ENCODE measurements around the gene OR2V2.
A peak's percentile ranks its signal among the peaks of the same experiment; 100 is the strongest.
"Not testable (repeated sequence)": the region's sequence is repeated elsewhere in the genome, so short reads cannot be mapped to it uniquely, and the experiment has no call there.

OR2V2 gene

DNA sequence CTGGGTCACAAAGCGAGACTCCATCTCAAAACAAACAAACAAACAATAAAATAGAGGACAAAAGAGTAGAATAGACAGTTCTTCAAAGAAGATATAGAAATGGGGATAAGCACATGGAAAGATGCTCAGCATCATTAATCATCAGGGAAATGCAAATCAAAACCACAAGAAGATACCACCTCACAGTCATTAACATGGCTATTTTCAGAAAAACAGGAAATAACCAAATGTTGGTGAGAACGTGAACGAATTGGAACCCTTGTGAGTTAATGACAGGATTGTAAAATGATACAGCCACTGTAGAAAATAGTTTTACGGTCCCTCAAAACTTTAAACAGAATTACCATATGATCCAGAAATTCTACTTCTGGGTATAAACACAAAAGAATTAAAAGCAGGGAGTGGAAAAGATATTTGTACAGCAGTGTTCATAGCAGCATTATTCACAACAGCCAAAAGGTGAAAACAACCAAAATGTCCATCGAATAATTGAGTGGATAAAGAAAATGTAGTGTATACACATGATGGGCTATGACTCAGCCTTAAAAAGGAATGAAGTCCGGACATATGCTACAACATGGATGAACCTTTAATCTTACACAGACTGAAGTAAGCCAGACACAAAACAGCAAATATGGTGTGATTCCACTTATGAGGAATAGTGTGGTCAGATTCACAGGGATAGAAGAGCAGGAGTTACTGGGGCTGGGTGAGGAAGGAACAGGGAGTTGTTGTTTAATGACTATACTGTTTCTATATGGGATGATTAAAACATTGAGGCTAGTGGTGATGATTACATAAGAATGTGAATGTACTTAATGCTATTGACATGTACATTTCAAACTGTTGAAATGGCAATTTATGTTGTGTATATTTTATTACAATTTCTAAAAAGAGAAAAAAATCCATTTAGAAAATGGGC is 19.7 kb downstream of the OR2V2 start:
- Mint-ChIP-seq H3K4me1 (ENCODE audit: low read depth) (peaks cover 41% of the 10 kb centered on the region), H3K9me3 (no peaks in the 10 kb centered on the region), H3K4me3 (no peak overlapping the region), H3K27ac (no peak overlapping the region), H3K36me3 (ENCODE audit: low read depth) (peaks cover 2% of the 10 kb centered on the region), H3K27me3 (ENCODE audit: low read depth) (peaks cover 69% of the 10 kb centered on the region)

DNA sequence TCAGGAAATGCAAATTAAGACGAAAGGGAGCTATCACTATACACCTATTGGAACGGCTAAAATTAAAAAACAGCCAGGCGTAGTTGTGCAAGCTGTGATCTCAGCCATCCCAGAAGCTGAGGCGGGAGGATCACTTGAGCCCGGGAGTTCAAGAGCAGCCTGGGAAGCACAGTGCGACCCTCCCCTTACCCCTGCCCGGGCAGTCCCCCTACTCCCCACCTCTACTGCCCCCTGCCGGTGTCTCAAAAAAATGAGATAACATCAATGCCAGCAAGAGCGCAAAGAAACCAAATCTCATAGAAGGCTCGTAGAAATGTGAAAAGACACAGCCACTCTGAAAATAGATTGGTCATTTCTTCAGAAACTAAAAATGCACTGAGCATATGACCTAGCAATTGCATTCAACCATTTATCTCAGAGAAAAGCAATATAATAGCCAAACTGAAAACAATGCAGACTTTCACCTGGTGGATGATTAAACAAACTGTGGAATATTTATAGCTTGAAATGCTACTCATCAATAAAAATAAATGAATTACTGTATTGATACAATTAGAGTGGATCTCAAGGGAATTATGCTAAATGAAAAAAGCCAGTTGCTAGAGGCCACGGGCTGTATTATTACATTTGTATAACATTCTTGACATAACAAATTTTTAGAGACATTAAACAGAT is 20.6 kb downstream of the OR2V2 start:
- no peak overlapping the region for H3K27ac Mint-ChIP-seq
- H3K4me1 Mint-ChIP-seq (ENCODE audit: low read depth), result peaks cover 44% of the 10 kb centered on the region
- no peaks in the 10 kb centered on the region for H3K9me3 Mint-ChIP-seq
- no peak overlapping the region for H3K4me3 Mint-ChIP-seq
- peaks cover 2% of the 10 kb centered on the region for H3K36me3 Mint-ChIP-seq (ENCODE audit: low read depth)
- H3K27me3 Mint-ChIP-seq (ENCODE audit: low read depth), result peaks cover 71% of the 10 kb centered on the region

DNA sequence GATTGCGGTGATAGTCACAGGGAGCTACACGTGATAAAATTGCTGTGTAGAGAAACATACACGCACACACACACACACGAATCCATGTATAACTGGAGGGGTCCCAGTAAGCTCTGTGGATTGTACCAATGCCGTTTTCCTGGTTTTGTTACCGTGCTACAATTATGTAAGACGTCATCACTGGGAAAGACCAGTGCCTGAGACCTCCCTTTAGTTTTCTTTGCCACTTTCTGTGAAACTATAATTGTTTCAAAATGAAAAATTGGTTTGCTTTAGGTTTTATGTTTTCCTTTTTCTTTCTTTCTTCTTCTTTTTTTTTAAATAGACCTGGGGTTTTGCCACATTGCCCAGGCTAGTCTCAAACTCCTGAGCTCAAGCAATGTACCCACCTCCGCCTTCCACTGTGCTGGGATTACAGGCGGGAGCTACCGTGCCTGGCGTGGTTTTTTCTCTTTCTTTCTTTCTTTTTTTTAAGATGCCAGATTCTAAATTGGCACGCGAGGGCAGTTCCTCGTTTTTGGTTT is 21.3 kb downstream of the OR2V2 start:
- peaks cover 52% of the 10 kb centered on the region for H3K4me1 Mint-ChIP-seq (ENCODE audit: low read depth)
- H3K4me3 Mint-ChIP-seq, result peak overlapping the region; percentile 45
- H3K27me3 Mint-ChIP-seq (ENCODE audit: low read depth), result peaks cover 74% of the 10 kb centered on the region
- H3K9me3 Mint-ChIP-seq, result no peaks in the 10 kb centered on the region
- H3K27ac Mint-ChIP-seq, result peak overlapping the region; percentile 34
- peaks cover 2% of the 10 kb centered on the region for H3K36me3 Mint-ChIP-seq (ENCODE audit: low read depth)

DNA sequence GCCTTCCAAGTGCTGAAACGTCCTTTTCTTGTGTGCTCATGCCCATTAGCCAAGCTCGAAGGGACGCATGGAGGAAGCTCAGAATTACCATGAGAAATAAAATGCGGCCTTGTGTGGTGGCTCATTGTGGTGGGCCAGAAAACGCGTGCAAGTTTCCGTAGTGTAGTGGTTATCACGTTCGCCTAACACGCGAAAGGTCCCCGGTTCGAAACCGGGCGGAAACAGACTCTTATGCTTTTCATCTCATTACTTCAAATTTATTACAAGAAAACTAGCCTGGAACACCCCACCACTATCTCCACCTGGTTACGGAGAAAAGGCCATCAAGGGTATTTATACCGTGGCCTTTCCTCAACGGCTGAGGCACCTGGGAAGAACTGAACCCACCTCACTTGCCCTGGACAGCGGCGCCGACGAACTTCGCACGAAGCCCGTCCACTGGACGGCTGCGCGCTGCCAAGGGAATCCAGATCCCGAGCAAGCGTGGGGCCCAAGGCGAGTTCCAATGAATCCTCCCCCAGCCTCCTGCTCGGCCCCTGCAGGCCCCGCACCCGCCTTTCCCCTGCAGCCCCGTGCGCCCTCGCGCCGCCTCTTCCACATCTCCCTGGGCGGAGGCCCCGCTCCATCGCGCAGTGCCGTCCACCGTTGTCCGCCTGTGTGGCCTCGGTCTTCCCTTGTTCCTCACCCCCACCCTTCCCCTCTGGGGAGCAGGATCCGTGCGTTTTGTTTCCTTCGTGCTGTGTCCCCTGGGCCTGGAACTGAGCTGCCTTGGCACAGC is 22.3 kb downstream of the OR2V2 start:
- peak overlapping the region; percentile 70 for H3K27ac Mint-ChIP-seq
- H3K4me3 Mint-ChIP-seq, result peak overlapping the region; percentile 72
- H3K9me3 Mint-ChIP-seq; H3K36me3 Mint-ChIP-seq (ENCODE audit: low read depth): not testable (repeated sequence)
- peaks cover 76% of the 10 kb centered on the region for H3K27me3 Mint-ChIP-seq (ENCODE audit: low read depth)
- peaks cover 51% of the 10 kb centered on the region for H3K4me1 Mint-ChIP-seq (ENCODE audit: low read depth)

DNA sequence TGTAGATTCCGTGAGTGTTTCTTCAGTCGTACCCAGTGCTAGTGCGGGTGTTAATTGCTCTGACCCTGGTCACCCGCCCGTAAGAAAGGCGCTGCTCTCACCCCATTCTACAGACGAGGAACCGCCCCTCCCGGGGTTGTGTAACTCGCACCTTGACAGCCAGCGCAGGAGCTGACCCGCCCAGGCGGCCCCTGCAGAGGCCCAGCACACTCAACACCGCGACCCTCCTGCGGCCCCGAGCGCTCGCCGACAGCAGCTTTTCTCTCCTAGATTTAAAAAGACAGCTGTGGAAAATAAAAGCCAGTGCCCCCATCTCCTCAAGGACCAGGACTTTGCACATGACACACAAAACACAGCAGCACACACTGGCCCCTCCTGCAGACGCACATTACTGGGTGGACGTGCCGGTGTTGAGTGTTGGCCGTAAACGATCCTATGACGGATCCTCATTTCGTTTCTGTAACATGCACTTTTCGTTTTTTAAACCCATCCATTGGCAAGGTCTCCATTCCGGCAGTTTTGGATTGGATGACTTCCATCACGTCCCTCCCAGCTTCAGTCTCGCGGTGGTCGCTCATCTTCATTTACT is 22.9 kb downstream of the OR2V2 start:
- peaks cover 49% of the 10 kb centered on the region for H3K4me1 Mint-ChIP-seq (ENCODE audit: low read depth)
- H3K4me3 Mint-ChIP-seq, result peak overlapping the region; percentile 72
- peak overlapping the region; percentile 70 for H3K27ac Mint-ChIP-seq

DNA sequence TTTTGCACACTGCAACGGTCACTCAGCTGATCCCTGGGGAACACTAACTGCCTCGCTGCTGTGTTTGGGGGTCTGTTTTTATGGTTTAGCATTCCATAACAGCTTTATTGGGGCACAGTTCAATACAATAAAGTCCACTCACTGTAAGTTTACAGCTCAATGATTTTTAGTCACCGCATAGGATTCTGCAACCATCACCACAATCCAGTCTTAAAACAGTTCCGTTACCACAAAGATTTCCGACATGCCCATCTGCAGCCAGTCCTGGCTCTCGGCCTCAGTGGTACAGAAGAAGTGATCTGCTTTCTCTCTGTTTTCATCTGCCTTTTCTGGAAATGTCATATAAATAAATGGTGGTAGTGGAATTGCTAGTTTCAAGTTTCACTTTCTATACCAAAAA is 23.6 kb downstream of the OR2V2 start:
- H3K4me3 Mint-ChIP-seq, result peak overlapping the region; percentile 28

More for the DNA sequence above, 22.9 kb downstream of the OR2V2 start:
- no peaks in the 10 kb centered on the region for H3K9me3 Mint-ChIP-seq
- H3K36me3 Mint-ChIP-seq (ENCODE audit: low read depth), result peaks cover 2% of the 10 kb centered on the region
- H3K27me3 Mint-ChIP-seq (ENCODE audit: low read depth), result peaks cover 76% of the 10 kb centered on the region

GRCh38 chr5:181171782-181172181 is 24.4 kb downstream of the OR2V2 start:
- H3K4me1 Mint-ChIP-seq (ENCODE audit: low read depth), result peaks cover 46% of the 10 kb centered on the region
- no peak overlapping the region for H3K27ac Mint-ChIP-seq
- H3K36me3 Mint-ChIP-seq (ENCODE audit: low read depth), result peaks cover 2% of the 10 kb centered on the region
- H3K9me3 Mint-ChIP-seq, result no peaks in the 10 kb centered on the region
- no peak overlapping the region for H3K4me3 Mint-ChIP-seq
- peaks cover 69% of the 10 kb centered on the region for H3K27me3 Mint-ChIP-seq (ENCODE audit: low read depth)

More for the DNA sequence above, 23.6 kb downstream of the OR2V2 start:
- H3K36me3 Mint-ChIP-seq (ENCODE audit: low read depth), result peaks cover 2% of the 10 kb centered on the region
- no peaks in the 10 kb centered on the region for H3K9me3 Mint-ChIP-seq
- peak overlapping the region; percentile 67 for H3K27ac Mint-ChIP-seq
- peaks cover 73% of the 10 kb centered on the region for H3K27me3 Mint-ChIP-seq (ENCODE audit: low read depth)
- H3K4me1 Mint-ChIP-seq (ENCODE audit: low read depth), result peaks cover 46% of the 10 kb centered on the region

DNA sequence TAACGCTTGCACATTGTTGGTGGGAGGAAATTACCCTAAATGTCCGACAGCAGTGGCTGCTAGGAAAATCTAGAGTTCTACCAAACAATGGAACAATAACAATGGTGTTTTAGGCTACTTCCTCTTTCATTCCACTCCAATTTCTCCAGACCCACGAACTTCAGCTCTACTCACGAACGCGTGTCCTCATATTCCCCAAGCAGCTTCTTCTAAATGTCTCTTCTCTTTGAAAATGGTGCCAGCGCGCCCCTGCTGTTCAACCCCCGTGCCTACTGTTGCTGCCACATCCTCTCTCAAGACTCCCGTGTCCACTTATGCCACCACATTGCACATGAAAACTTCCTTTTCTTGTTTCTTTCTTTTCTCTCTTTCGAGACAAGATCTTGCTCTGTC is 25.6 kb downstream of the OR2V2 start:
- H3K27me3 Mint-ChIP-seq (ENCODE audit: low read depth), result peaks cover 66% of the 10 kb centered on the region
- peak overlapping the region; percentile 87 for H3K4me3 Mint-ChIP-seq
- no peaks in the 10 kb centered on the region for H3K9me3 Mint-ChIP-seq
- H3K4me1 Mint-ChIP-seq (ENCODE audit: low read depth), result peaks cover 39% of the 10 kb centered on the region
- peak overlapping the region; percentile 87 for H3K27ac Mint-ChIP-seq
- peaks cover 2% of the 10 kb centered on the region for H3K36me3 Mint-ChIP-seq (ENCODE audit: low read depth)

DNA sequence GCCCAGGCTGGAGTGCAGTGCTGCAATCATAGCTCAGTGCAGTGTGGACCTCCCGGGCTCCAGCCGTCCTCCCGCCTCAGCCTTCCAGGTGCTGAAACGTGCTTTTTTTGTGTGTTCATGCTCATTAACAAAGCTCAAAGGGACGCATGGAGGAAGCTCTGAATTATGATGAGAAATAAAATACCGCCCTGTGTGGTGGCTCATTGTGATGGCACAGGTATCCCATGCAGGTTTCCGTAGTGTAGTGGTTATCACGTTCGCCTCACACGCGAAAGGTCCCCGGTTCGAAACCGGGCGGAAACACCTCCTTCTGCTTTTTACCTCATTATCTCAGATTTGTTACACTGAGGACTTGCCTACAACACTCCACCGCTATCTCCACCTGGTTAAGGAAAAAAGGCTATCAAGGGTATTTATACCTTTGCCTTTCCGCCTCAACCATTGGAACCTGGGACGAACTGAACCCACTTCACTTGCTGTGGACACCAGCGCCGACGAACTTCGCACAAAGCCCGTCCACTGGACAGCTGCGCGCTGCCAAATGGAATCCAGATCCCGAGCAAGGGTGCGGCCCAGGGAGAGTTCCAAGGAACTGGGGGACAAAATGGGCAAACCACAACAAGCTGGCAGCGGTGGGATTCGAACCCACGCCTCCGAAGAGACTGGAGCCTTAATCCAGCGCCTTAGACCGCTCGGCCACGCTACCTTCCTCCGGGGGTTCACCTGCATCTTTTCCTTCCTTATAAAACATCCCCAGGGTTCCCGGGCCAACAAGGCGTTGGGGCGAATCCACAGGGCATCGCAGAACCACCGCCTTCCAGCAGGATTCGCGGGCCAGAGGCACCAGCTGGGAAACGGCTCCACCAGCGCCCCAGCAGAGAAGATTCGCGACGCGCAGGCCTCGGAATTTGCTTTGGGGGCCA is 26.3 kb downstream of the OR2V2 start:
- peak overlapping the region; percentile 87 for H3K27ac Mint-ChIP-seq
- peaks cover 37% of the 10 kb centered on the region for H3K4me1 Mint-ChIP-seq (ENCODE audit: low read depth)
- no peaks in the 10 kb centered on the region for H3K9me3 Mint-ChIP-seq
- H3K4me3 Mint-ChIP-seq, result peak overlapping the region; percentile 87
- peaks cover 59% of the 10 kb centered on the region for H3K27me3 Mint-ChIP-seq (ENCODE audit: low read depth)
- H3K36me3 Mint-ChIP-seq (ENCODE audit: low read depth), result peaks cover 2% of the 10 kb centered on the region

GRCh38 chr5:181176254-181176952 is 29.0 kb downstream of the OR2V2 start:
- H3K27ac Mint-ChIP-seq, result no peak overlapping the region
- no peak overlapping the region for H3K4me3 Mint-ChIP-seq
- H3K9me3 Mint-ChIP-seq, result no peaks in the 10 kb centered on the region
- peaks cover 15% of the 10 kb centered on the region for H3K4me1 Mint-ChIP-seq (ENCODE audit: low read depth)
- H3K27me3 Mint-ChIP-seq (ENCODE audit: low read depth), result peaks cover 34% of the 10 kb centered on the region
- no peaks in the 10 kb centered on the region for H3K36me3 Mint-ChIP-seq (ENCODE audit: low read depth)

- H3K4me3 Mint-ChIP-seq; H3K27ac Mint-ChIP-seq; H3K9me3 Mint-ChIP-seq; H3K36me3 Mint-ChIP-seq (ENCODE audit: low read depth): not testable (repeated sequence)
- peaks cover 17% of the 10 kb centered on the region for H3K4me1 Mint-ChIP-seq (ENCODE audit: low read depth)
- peaks cover 37% of the 10 kb centered on the region for H3K27me3 Mint-ChIP-seq (ENCODE audit: low read depth)
These were observed 30.2 kb downstream of the OR2V2 start for GRCh38 chr5:181177559-181177958.

- Mint-ChIP-seq H3K4me1 (ENCODE audit: low read depth) (peaks cover 14% of the 10 kb centered on the region), H3K9me3 (no peaks in the 10 kb centered on the region), H3K4me3 (peak overlapping the region; percentile 55), H3K27ac (peak overlapping the region; percentile 33), H3K36me3 (ENCODE audit: low read depth) (no peaks in the 10 kb centered on the region), H3K27me3 (ENCODE audit: low read depth) (peaks cover 14% of the 10 kb centered on the region)
These were observed 34.5 kb downstream of the OR2V2 start for GRCh38 chr5:181181650-181182565.
